Measurements from ENCODE around the gene HTR3D. TPM values are rescaled to one million over a fixed set of nuclear protein-coding genes. Genes with fewer than 3 reads are reported as not detected.

The HTR3D gene
- total and polyA plus RNA-seq, 2 of the 13 experiments (the other 11 are each of a cell fraction or from before 2014, with no cell fraction given) = not detected

GRCh38 chr3:184008161-184008560, 23.4 kb upstream of the HTR3D start:
- peaks cover 21% of the 10 kb centered on the region for H3K4me1 ChIP-seq (ENCODE audit: insufficient read depth, low read length)
- POLR2A ChIA-PET = no interaction called here
- no peak overlapping the region for H3K4me3 ChIP-seq (replicated peaks in 1 of 3; ENCODE audit: insufficient read depth in 1 of 3, low read depth in 2 of 3, low read length in 3 of 3)
- no peaks in the 10 kb centered on the region for H3K27me3 ChIP-seq (ENCODE audit: control insufficient read depth in 1 of 2, insufficient read depth in 2 of 2, low read length in 2 of 2)
- FAIRE-seq (no peak), DNase-seq (ENCODE audit: low spot score) (no peak), ATAC-seq (no peak)
- H3K9ac ChIP-seq (ENCODE audit: insufficient read depth, low read depth, low read length) = no peak overlapping the region
- no peak overlapping the region for H3K27ac ChIP-seq (ENCODE audit: extremely low read length, insufficient read depth, low read length)
- CTCF ChIA-PET (ENCODE audit: low intra/inter-chr PET ratio, low total read pairs) = no interaction called here
- in situ Hi-C loops (cut with HindIII; ENCODE audit: extremely low pct_ligation_motif_present, low pct_unique_long_range_greater_than_20kb) (no loop called here), intact Hi-C loops (cut with micrococcal nuclease; ENCODE audit: unreplicated experiment) (no loop called here)
- 49% methylated on average over 3 of the region's 3 CpGs for WGBS (ENCODE audit: low lambda C conversion rate)
- no peaks in the 10 kb centered on the region for H3K9me3 ChIP-seq (ENCODE audit: low read length)
- no TSS peak for BruUV-seq (replicated peaks)
- no peaks in the 10 kb centered on the region for H3K79me2 ChIP-seq (ENCODE audit: insufficient read depth, low read length)
- H3K36me3 ChIP-seq (replicated peaks in 1 of 2; ENCODE audit: control insufficient read depth in 1 of 2, insufficient read depth in 2 of 2, low read length in 2 of 2) = peaks cover 0 to 6% of the 10 kb centered on the region in 2 experiments; a peak in 2 of 5 replicates
- no peak for TF ChIP-seq ELF1 (CRISPR knock-in tag; IDR thresholded peaks at IDR 0.05)
- no peak for TF ChIP-seq ATF7-NPFF (CRISPR knock-in tag; IDR thresholded peaks at IDR 0.05; ENCODE audit: low read depth)
- no peak for TF ChIP-seq THAP8 (CRISPR knock-in tag; IDR thresholded peaks at IDR 0.05; ENCODE audit: borderline replicate concordance)
- no peak for TF ChIP-seq STAG1 (CRISPR knock-in tag; IDR thresholded peaks at IDR 0.05)
- TF ChIP-seq TBX2 (CRISPR knock-in tag; IDR thresholded peaks at IDR 0.05; ENCODE audit: borderline replicate concordance) = no peak
- no peak for TF ChIP-seq CERS6 (CRISPR knock-in tag; IDR thresholded peaks at IDR 0.05)
- no peak overlapping the region for H3K4me2 ChIP-seq (ENCODE audit: low read depth, low read length)
- no peaks in the 10 kb centered on the region for H4K20me1 ChIP-seq (ENCODE audit: insufficient read depth, low read length)
- no peak overlapping the region for H2AFZ ChIP-seq (ENCODE audit: low read length)

GRCh38 chr3:184011230-184011876, 20.2 kb upstream of the HTR3D start:
- Histone ChIP-seq H3K27ac (ENCODE audit: extremely low read length, insufficient read depth, low read length) (no peak overlapping the region), H4K20me1 (ENCODE audit: insufficient read depth, low read length) (no peaks in the 10 kb centered on the region), H3K4me3 (replicated peaks in 1 of 3; ENCODE audit: insufficient read depth in 1 of 3, low read depth in 2 of 3, low read length in 3 of 3) (no peak overlapping the region), H2AFZ (ENCODE audit: low read length) (no peak overlapping the region), H3K79me2 (ENCODE audit: insufficient read depth, low read length) (no peaks in the 10 kb centered on the region), H3K4me2 (ENCODE audit: low read depth, low read length) (no peak overlapping the region), H3K9ac (ENCODE audit: insufficient read depth, low read depth, low read length) (no peak overlapping the region), H3K4me1 (ENCODE audit: insufficient read depth, low read length) (peaks cover 26% of the 10 kb centered on the region), H3K36me3 (replicated peaks in 1 of 2; ENCODE audit: control insufficient read depth in 1 of 2, insufficient read depth in 2 of 2, low read length in 2 of 2) (peaks cover 0 to 6% of the 10 kb centered on the region in 2 experiments; a peak in 2 of 5 replicates), H3K27me3 (ENCODE audit: control insufficient read depth in 1 of 2, insufficient read depth in 2 of 2, low read length in 2 of 2) (no peaks in the 10 kb centered on the region), H3K9me3 (ENCODE audit: low read length) (no peaks in the 10 kb centered on the region)
- ATAC-seq = no peak
- FAIRE-seq = no peak
- POLR2A ChIA-PET = no interaction called here
- DNase-seq (ENCODE audit: low spot score) = no peak
- no TSS peak for BruUV-seq (replicated peaks)
- WGBS (ENCODE audit: low lambda C conversion rate) = 59% methylated on average over 4 of the region's 4 CpGs
- in situ Hi-C loops (cut with HindIII; ENCODE audit: extremely low pct_ligation_motif_present, low pct_unique_long_range_greater_than_20kb) = no loop called here
- intact Hi-C loops (cut with micrococcal nuclease; ENCODE audit: unreplicated experiment) = loop anchor here (10.0 kb wide), 1 partner anchor 233 kb away; the partner anchor contains the start of genes ALG3 and EEF1AKMT4
- CTCF ChIA-PET (ENCODE audit: low intra/inter-chr PET ratio, low total read pairs) = no interaction called here
- TF ChIP-seq NAIF1 (CRISPR knock-in tag; IDR thresholded peaks at IDR 0.05; ENCODE audit: borderline replicate concordance) (no peak), ZNF552 (CRISPR knock-in tag; IDR thresholded peaks at IDR 0.05; ENCODE audit: borderline replicate concordance) (no peak), E2F5 (CRISPR knock-in tag; conservative IDR thresholded peaks at IDR 0.05) (no peak), KLF15 (CRISPR knock-in tag; IDR thresholded peaks at IDR 0.05; ENCODE audit: borderline replicate concordance) (no peak), ZBTB49 (CRISPR knock-in tag; IDR thresholded peaks at IDR 0.05; ENCODE audit: borderline replicate concordance) (no peak), FIP1L1 (IDR thresholded peaks at IDR 0.05; ENCODE audit: borderline replicate concordance, insufficient read depth, low read depth, low read length) (no peak)

Data from HepG2 (cell line).